PC-3 (cell line): ENCODE data around the gene TMSB4X. TPM values are rescaled to one million over a fixed set of nuclear protein-coding genes. Genes with fewer than 3 reads are reported as not detected.

Experiments used
- ATAC-seq: fragments of 200-7000 bp; cut with Tn5 transposase; 2 replicates; pipeline ENCODE4 v1.9.1; 2020; ENCODE audit warnings: mild to moderate bottlenecking, moderate library complexity
- BruUV-seq: library from RNA; stranded (reverse); fragments of 400-500 nt; replicated peaks from 2 replicates; lab custom pipeline; 2021; lab: Mats Ljungman, UMichigan
- CTCF ChIA-PET: fragments of 300-600 bp; sonication (Branson Sonifier 250); formaldehyde crosslinking; loops from one replicate; lab custom pipeline; 2022; ENCODE audit warnings: antibody characterized with exemption; lab: Charles Lee
- POLR2A ChIA-PET: fragments of 300-600 bp; sonication (Branson Sonifier 250); formaldehyde crosslinking; loops from one replicate; lab custom pipeline; 2022; ENCODE audit warnings: antibody characterized with exemption; ENCODE audit not compliant: unreplicated experiment; lab: Charles Lee
- DNase-seq: peaks from one replicate; pipeline ENCODE4 v3.0.0-alpha.2; 2015
- H2AFZ ChIP-seq: fragments of 300-600 bp; sonication (generic); 2 replicates; pipeline ENCODE4 v1.6.0; 2016; ENCODE audit warnings: antibody characterized with exemption, low read length
- H3F3A ChIP-seq: fragments of 300-600 bp; sonication (generic); one replicate; pipeline ENCODE4 v1.6.0; 2017; ENCODE audit warnings: antibody characterized with exemption, low read length, control low read depth, mild to moderate bottlenecking; ENCODE audit not compliant: unreplicated experiment
- H3K27ac ChIP-seq: fragments of 300-600 bp; sonication (generic); 2 replicates; pipeline ENCODE4 v1.5.1; 2016; ENCODE audit warnings: mild to moderate bottlenecking, low read length
- H3K27me3 ChIP-seq: fragments of 300-600 bp; sonication (generic); 2 replicates; pipeline ENCODE4 v1.6.1; 2016; ENCODE audit warnings: low read length, mixed read lengths
- H3K36me3 ChIP-seq: fragments of 300-600 bp; sonication (generic); 2 replicates; pipeline ENCODE4 v1.6.1; 2016; ENCODE audit warnings: low read depth, mixed run types, low read length, mixed read lengths
- H3K4me1 ChIP-seq: fragments of 300-600 bp; sonication (generic); 2 replicates; pipeline ENCODE4 v1.5.1; 2016; ENCODE audit warnings: low read length; ENCODE audit not compliant: insufficient read depth
- H3K4me2 ChIP-seq: fragments of 300-600 bp; sonication (generic); 2 replicates; pipeline ENCODE4 v1.6.0; 2016; ENCODE audit warnings: low read length
- H3K4me3 ChIP-seq: fragments of 300-600 bp; sonication (generic); 2 replicates; pipeline ENCODE4 v1.5.1; 2016; ENCODE audit warnings: mild to moderate bottlenecking, low read length, mixed read lengths
- H3K79me2 ChIP-seq: fragments of 300-600 bp; sonication (generic); 2 replicates; pipeline ENCODE4 v1.6.1; 2017; ENCODE audit warnings: low read length, mixed read lengths
- H3K9ac ChIP-seq: fragments of 300-600 bp; sonication (generic); 2 replicates; pipeline ENCODE4 v1.6.0; 2016; ENCODE audit warnings: mild to moderate bottlenecking, low read length
- H3K9me2 ChIP-seq: fragments of 300-600 bp; sonication (generic); replicated peaks from 2 replicates; pipeline ENCODE4 v1.6.1; 2016; ENCODE audit warnings: mixed run types, low read length, mixed read lengths
- H3K9me3 ChIP-seq: fragments of 300-600 bp; sonication (generic); 2 replicates; pipeline ENCODE4 v1.6.1; 2016; ENCODE audit warnings: low read length, mixed read lengths
- H4K20me1 ChIP-seq: fragments of 300-600 bp; sonication (generic); 2 replicates; pipeline ENCODE4 v1.6.1; 2016; ENCODE audit warnings: low read length, mixed read lengths
- EZH2 ChIP-seq: fragments of 300-600 bp; sonication (generic); IDR thresholded peaks from one replicate; pipeline ENCODE4 v1.6.1; 2017; ENCODE audit warnings: antibody characterized with exemption, mild to moderate bottlenecking, low read length; ENCODE audit not compliant: unreplicated experiment
- EZH2phosphoT487 ChIP-seq: fragments of 300-600 bp; sonication (generic); IDR thresholded peaks from 2 replicates; pipeline ENCODE4 v1.6.1; 2018; ENCODE audit warnings: mild to moderate bottlenecking, antibody characterized with exemption, low read length, borderline replicate concordance
- intact Hi-C: fragments of 100-400 bp; cut with micrococcal nuclease; formaldehyde crosslinking; loops from 2 replicates; pipeline ENCODE4 v1.9.0; 2023
- total RNA-seq: library from RNA; depleted of rRNA; stranded (reverse); fragments of >200 nt; gene quantifications from 2 replicates; pipeline ENCODE4 v1.2.3, GENCODE V29; 2014
- TF ChIP-seq, protein P1 (sequence below): fragments of 300-600 bp; sonication (generic); conservative IDR thresholded peaks from 2 replicates; pipeline ENCODE4 v1.5.1; 2017; ENCODE audit warnings: antibody characterized with exemption, low read depth, mild to moderate bottlenecking, low read length

Gene TMSB4X
- total RNA-seq, 1 experiment from 2014 or later: 2,159 TPM

DNA sequence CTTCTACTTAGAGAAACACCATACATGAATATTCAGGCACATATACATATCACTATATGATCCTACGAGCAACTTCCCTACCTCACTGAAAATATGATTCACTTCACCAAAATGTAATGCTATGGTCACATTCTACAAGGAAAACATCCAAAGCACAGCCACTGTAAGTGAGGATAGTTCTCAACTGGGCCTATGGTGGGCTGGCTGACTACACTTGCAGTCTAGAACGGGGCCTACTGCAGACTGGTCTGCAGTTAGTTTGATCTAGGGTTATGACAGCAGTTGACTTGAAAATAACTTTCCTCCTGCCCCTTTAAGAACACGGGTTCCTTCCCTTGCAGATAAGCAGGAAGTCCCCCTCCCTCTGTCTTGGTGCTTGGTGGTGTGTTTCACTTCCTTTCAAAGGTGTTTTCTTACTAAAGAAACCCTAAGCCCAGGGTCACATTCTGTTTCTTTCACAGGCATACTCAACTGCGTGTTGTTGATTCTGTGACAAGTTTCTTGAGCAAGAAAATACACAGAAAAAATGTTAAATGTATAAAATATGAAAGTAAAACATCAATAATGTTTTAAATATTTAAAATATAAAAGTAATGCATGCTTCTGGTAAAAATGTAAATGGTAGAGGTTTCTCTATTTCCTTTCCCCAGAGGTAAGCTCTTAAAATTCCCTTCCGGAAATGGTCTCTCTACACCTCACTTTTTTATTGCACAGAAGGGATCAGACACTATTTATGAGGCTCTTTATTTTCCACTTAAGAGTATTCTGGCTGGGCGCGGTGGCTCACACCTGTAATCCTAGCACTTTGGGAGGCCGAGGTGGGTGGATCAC is 18.0 kb upstream of the TMSB4X start:
- TF ChIP-seq EZH2phosphoT487: no peak
- TF ChIP-seq EZH2: no peak
- TF ChIP-seq, protein P1, sequence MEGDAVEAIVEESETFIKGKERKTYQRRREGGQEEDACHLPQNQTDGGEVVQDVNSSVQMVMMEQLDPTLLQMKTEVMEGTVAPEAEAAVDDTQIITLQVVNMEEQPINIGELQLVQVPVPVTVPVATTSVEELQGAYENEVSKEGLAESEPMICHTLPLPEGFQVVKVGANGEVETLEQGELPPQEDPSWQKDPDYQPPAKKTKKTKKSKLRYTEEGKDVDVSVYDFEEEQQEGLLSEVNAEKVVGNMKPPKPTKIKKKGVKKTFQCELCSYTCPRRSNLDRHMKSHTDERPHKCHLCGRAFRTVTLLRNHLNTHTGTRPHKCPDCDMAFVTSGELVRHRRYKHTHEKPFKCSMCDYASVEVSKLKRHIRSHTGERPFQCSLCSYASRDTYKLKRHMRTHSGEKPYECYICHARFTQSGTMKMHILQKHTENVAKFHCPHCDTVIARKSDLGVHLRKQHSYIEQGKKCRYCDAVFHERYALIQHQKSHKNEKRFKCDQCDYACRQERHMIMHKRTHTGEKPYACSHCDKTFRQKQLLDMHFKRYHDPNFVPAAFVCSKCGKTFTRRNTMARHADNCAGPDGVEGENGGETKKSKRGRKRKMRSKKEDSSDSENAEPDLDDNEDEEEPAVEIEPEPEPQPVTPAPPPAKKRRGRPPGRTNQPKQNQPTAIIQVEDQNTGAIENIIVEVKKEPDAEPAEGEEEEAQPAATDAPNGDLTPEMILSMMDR: no peak
- BruUV-seq: TSS peak; percentile 95
- no peaks in the 10 kb centered on the region for H3K27me3 ChIP-seq
- CTCF ChIA-PET: no interaction called here
- ATAC-seq (peak; percentile 83), DNase-seq (peak; percentile 55)
- peak overlapping the region; percentile 17 for H3K9ac ChIP-seq
- H3K9me3 ChIP-seq: no peaks in the 10 kb centered on the region
- no peaks in the 10 kb centered on the region for H3K36me3 ChIP-seq
- no peak overlapping the region for H3K4me3 ChIP-seq
- H3K4me2 ChIP-seq: peak overlapping the region; percentile 63
- no peaks in the 10 kb centered on the region for H3K9me2 ChIP-seq
- intact Hi-C loops: no loop called here
- peak overlapping the region; percentile 71 for H2AFZ ChIP-seq
- peak overlapping the region; percentile 70 for H3K27ac ChIP-seq
- POLR2A ChIA-PET: no interaction called here
- no peaks in the 10 kb centered on the region for H3F3A ChIP-seq
- no peaks in the 10 kb centered on the region for H3K79me2 ChIP-seq
- H4K20me1 ChIP-seq: no peaks in the 10 kb centered on the region
- peaks cover 19% of the 10 kb centered on the region for H3K4me1 ChIP-seq

DNA sequence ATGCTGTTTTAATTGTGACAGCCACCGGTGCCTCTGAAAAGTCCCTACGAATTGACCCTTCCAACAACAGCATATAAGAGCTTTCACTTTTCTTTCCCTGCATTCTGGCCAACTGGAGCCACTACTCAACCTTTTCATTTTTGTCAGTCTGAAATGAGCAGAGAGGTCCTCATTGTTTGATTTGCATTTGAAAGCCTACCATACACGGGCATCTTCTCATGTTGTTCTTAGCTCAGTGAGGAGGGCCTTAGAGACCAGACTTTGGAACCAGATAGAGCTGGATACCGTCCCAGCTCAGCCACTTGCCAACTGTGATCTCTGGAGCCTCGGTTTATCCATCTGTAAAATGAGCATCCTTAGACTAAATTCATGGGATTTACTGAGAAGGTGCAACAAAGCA is 16.9 kb upstream of the TMSB4X start:
- Histone ChIP-seq H3K27me3 (no peaks in the 10 kb centered on the region), H4K20me1 (no peaks in the 10 kb centered on the region), H2AFZ (no peak overlapping the region), H3K4me1 (peaks cover 19% of the 10 kb centered on the region), H3F3A (no peaks in the 10 kb centered on the region), H3K4me3 (no peak overlapping the region), H3K9me2 (no peaks in the 10 kb centered on the region), H3K27ac (no peak overlapping the region), H3K36me3 (no peaks in the 10 kb centered on the region), H3K4me2 (no peak overlapping the region), H3K79me2 (no peaks in the 10 kb centered on the region), H3K9me3 (no peaks in the 10 kb centered on the region), H3K9ac (no peak overlapping the region)
- BruUV-seq: no TSS peak
- intact Hi-C loops: no loop called here
- CTCF ChIA-PET: no interaction called here
- DNase-seq: no peak
- POLR2A ChIA-PET: no interaction called here
- TF ChIP-seq EZH2 (no peak), EZH2phosphoT487 (no peak)
- TF ChIP-seq, protein P1: no peak
- no peak for ATAC-seq

DNA sequence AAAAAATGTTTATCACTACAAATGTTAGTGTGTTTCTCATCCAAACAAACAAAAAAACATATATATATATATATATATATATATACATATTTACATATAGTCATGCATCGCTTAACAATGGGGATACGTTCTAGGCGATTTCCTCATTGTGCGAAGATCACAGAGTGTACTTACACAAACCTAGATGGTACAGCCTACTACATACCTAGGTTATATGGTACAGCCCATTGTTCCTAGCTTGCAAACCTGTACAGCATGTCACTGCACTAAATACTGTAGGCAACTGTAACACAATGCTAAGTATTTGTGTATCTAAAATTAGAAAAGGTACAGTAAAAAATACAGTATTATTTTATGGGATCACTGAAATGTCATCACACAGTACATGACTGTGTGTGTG is 16.4 kb upstream of the TMSB4X start:
- Histone ChIP-seq H3K36me3 (no peaks in the 10 kb centered on the region), H3K27me3 (no peaks in the 10 kb centered on the region), H3K9ac (no peak overlapping the region), H3K9me2 (no peaks in the 10 kb centered on the region), H3K4me1 (peaks cover 19% of the 10 kb centered on the region), H3K9me3 (no peaks in the 10 kb centered on the region), H3K4me3 (no peak overlapping the region), H4K20me1 (no peaks in the 10 kb centered on the region), H3K4me2 (no peak overlapping the region), H3K27ac (no peak overlapping the region), H3K79me2 (no peaks in the 10 kb centered on the region), H2AFZ (no peak overlapping the region), H3F3A (no peaks in the 10 kb centered on the region)
- DNase-seq (no peak), ATAC-seq (no peak)
- BruUV-seq: no TSS peak
- ChIA-PET POLR2A (no interaction called here), CTCF (no interaction called here)
- TF ChIP-seq, protein P1: no peak
- no peak for TF ChIP-seq EZH2
- TF ChIP-seq EZH2phosphoT487: no peak
- intact Hi-C loops: no loop called here
